MCF 10A (cell line): ENCODE measurements around the gene HSF2. TPM values are rescaled to one million over a fixed set of nuclear protein-coding genes. Genes with fewer than 3 reads are reported as not detected.

ENCODE experiments used
- BruUV-seq: library from RNA; stranded (reverse); fragments of 400-500 nt; replicated peaks from 2 replicates; lab custom pipeline; 2021; lab: Mats Ljungman, UMichigan
- CTCF ChIA-PET: fragments of 300-600 bp; sonication (Branson Sonifier 250); formaldehyde crosslinking; extraction: SDS; loops from one replicate; lab custom pipeline; 2021; ENCODE audit warnings: antibody characterized with exemption, inconsistent platforms; lab: Yijun Ruan, JAX
- POLR2A ChIA-PET: fragments of 300-600, 350-650 bp; sonication (Branson Sonifier 250); formaldehyde crosslinking; extraction: SDS; loops from one replicate; lab custom pipeline; 2020; ENCODE audit warnings: antibody characterized with exemption, inconsistent platforms; lab: Yijun Ruan, JAX
- DNase-seq: peaks from one replicate; pipeline ENCODE4 v3.0.0-alpha.2; 2018; ENCODE audit not compliant: unreplicated experiment
- H3K27ac Mint-ChIP-seq: one replicate; pipeline ENCODE4 v1.8.0; 2022; ENCODE audit warnings: mild to moderate bottlenecking, low read depth, mixed read lengths; ENCODE audit not compliant: unreplicated experiment
- H3K27me3 Mint-ChIP-seq: one replicate; pipeline ENCODE4 v1.8.0; 2022; ENCODE audit warnings: mixed read lengths; ENCODE audit not compliant: insufficient read depth, unreplicated experiment
- H3K36me3 Mint-ChIP-seq: one replicate; pipeline ENCODE4 v1.8.0; 2022; ENCODE audit warnings: mild to moderate bottlenecking, moderate library complexity, mixed read lengths; ENCODE audit not compliant: insufficient read depth, unreplicated experiment
- H3K4me1 Mint-ChIP-seq: one replicate; pipeline ENCODE4 v1.8.0; 2022; ENCODE audit warnings: mixed read lengths; ENCODE audit not compliant: insufficient read depth, unreplicated experiment
- H3K4me3 Mint-ChIP-seq: one replicate; pipeline ENCODE4 v1.8.0; 2022; ENCODE audit warnings: mild to moderate bottlenecking, moderate library complexity, mixed read lengths; ENCODE audit not compliant: unreplicated experiment
- H3K9me3 Mint-ChIP-seq: one replicate; pipeline ENCODE4 v1.8.0; 2022; ENCODE audit warnings: mixed read lengths; ENCODE audit not compliant: unreplicated experiment
- intact Hi-C: fragments of 100-400 bp; cut with micrococcal nuclease; formaldehyde crosslinking; loops from 2 replicates; pipeline ENCODE4 v1.14.1; 2022
- total RNA-seq: library from RNA; stranded (reverse); gene quantifications from 2 replicates; pipeline ENCODE4 v1.2.3, GENCODE V29; 2022
- TF ChIP-seq, protein P1 (sequence below): fragments of 200-600 bp; IDR thresholded peaks from one replicate; pipeline ENCODE4 v1.8.0; 2022; ENCODE audit warnings: antibody characterized with exemption, mild to moderate bottlenecking; ENCODE audit not compliant: unreplicated experiment

The HSF2 gene
- total RNA-seq, 1 experiment from 2014 or later, result 8.6 TPM

DNA sequence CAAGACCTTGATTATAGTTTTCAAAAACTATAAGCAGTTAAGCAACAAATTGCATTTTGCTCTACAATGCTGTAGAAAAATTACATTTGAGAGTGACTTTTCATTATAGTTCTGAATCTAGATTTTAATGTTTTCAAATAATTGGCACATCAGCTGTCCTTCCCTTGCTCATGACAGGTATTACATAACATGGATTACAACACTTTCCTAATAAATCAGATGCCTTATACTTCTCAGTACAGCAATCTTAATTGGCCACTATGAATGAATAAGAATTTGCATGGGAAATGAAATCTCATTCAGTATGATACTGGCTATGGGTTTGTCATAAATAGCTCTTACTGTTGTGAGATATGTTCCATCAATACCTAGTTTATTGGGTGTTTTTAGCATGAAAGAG, 29.9 kb downstream of the HSF2 start:
- DNase-seq, result peak; percentile 5
- H3K27me3 Mint-ChIP-seq, result no peaks in the 10 kb centered on the region
- H3K9me3 Mint-ChIP-seq, result no peaks in the 10 kb centered on the region
- no peaks in the 10 kb centered on the region for H3K4me1 Mint-ChIP-seq
- no TSS peak for BruUV-seq
- no peak overlapping the region for H3K4me3 Mint-ChIP-seq
- TF ChIP-seq, protein P1, sequence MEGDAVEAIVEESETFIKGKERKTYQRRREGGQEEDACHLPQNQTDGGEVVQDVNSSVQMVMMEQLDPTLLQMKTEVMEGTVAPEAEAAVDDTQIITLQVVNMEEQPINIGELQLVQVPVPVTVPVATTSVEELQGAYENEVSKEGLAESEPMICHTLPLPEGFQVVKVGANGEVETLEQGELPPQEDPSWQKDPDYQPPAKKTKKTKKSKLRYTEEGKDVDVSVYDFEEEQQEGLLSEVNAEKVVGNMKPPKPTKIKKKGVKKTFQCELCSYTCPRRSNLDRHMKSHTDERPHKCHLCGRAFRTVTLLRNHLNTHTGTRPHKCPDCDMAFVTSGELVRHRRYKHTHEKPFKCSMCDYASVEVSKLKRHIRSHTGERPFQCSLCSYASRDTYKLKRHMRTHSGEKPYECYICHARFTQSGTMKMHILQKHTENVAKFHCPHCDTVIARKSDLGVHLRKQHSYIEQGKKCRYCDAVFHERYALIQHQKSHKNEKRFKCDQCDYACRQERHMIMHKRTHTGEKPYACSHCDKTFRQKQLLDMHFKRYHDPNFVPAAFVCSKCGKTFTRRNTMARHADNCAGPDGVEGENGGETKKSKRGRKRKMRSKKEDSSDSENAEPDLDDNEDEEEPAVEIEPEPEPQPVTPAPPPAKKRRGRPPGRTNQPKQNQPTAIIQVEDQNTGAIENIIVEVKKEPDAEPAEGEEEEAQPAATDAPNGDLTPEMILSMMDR, result no peak
- peaks cover 48% of the 10 kb centered on the region for H3K36me3 Mint-ChIP-seq
- ChIA-PET POLR2A (interaction anchor here (1.0 kb wide), 1 partner anchor 30 kb away, joined by 4 read pairs; the partner anchor contains the start of gene HSF2), CTCF (no interaction called here)
- intact Hi-C loops, result no loop called here
- no peak overlapping the region for H3K27ac Mint-ChIP-seq

DNA sequence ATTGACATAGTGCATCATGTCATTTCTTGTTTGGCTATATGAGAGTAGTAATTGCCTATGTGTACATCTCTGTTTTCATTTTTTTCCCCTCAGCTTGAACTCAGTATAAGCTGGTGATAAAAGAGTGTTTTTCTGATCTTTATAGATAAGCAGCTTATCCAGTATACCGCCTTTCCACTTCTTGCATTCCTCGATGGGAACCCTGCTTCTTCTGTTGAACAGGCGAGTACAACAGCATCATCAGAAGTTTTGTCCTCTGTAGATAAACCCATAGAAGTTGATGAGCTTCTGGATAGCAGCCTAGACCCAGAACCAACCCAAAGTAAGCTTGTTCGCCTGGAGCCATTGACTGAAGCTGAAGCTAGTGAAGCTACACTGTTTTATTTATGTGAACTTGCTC, 32.3 kb downstream of the HSF2 start:
- no peak overlapping the region for H3K27ac Mint-ChIP-seq
- ChIA-PET POLR2A (interaction anchor here (1.8 kb wide), 1 partner anchor 40 kb away, joined by 4 read pairs; the partner anchor contains the start of gene SERINC1), CTCF (interaction anchor here (0.6 to 2.3 kb wide), 2 partner anchors 70 to 98 kb away, joined by 3 to 11 read pairs; no protein-coding TSS in a partner anchor)
- H3K4me3 Mint-ChIP-seq, result no peak overlapping the region
- no TSS peak for BruUV-seq
- no peaks in the 10 kb centered on the region for H3K9me3 Mint-ChIP-seq
- TF ChIP-seq, protein P1, result no peak
- no peak for DNase-seq
- no peaks in the 10 kb centered on the region for H3K27me3 Mint-ChIP-seq
- peaks cover 46% of the 10 kb centered on the region for H3K36me3 Mint-ChIP-seq
- H3K4me1 Mint-ChIP-seq, result no peaks in the 10 kb centered on the region
- intact Hi-C loops, result no loop called here

DNA sequence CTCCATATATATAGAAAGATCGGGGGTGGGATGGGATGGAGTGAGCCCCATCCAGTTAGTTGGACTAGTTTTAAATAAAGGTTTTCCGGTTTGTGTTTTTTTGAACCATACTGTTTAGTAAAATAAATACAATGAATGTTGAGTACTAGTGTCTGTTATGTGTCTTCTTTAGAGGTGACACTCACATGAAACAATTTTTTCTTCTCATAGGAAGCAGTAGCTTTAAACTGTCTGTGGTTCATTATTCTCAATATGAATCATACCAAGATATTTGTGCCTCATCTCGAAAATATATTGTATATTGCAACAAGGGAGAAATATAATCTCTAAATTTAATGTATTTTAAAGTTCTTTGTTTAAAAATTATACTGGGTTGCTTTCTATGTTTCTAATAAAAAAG, 33.4 kb downstream of the HSF2 start:
- Mint-ChIP-seq H3K27me3 (no peaks in the 10 kb centered on the region), H3K36me3 (peaks cover 50% of the 10 kb centered on the region), H3K4me3 (no peak overlapping the region), H3K4me1 (no peaks in the 10 kb centered on the region), H3K27ac (no peak overlapping the region), H3K9me3 (no peaks in the 10 kb centered on the region)
- BruUV-seq, result no TSS peak
- no peak for DNase-seq
- intact Hi-C loops, result no loop called here
- TF ChIP-seq, protein P1, result no peak
- POLR2A ChIA-PET, result interaction anchor here (1.0 to 1.2 kb wide), 2 partner anchors 17 to 34 kb away, joined by 3 read pairs; partner anchors contain the start of gene HSF2
- CTCF ChIA-PET, result interaction anchor here (2.3 kb wide), 1 partner anchor 97 kb away, joined by 11 read pairs; no protein-coding TSS in a partner anchor

DNA sequence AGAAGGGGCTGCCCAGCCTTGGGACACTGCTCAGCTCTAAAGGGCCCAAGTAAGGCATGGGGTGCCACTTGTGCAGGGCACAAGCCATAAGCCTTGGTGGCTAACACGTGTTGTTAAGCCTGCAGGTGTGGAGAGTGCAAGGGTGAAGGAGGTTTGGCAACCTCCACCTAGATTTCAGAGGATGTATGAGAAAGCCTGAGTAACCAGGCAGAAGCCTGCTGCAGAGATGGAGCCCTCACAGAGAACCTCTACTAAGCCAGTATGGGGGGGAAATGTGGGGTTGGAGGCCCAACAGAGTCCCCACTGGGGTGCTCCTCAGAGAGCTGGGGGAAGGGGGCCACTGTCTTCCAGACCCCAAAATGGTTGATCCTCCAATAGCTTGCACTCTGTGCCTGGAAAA, 39.5 kb downstream of the HSF2 start:
- ChIA-PET CTCF (no interaction called here), POLR2A (interaction anchor here (1.3 kb wide), 1 partner anchor 32 kb away, joined by 3 read pairs; the partner anchor contains the start of gene SERINC1)
- peaks cover 4% of the 10 kb centered on the region for H3K9me3 Mint-ChIP-seq
- intact Hi-C loops, result no loop called here
- TF ChIP-seq, protein P1, result no peak
- no peaks in the 10 kb centered on the region for H3K4me1 Mint-ChIP-seq
- H3K27ac Mint-ChIP-seq, result no peak overlapping the region
- no TSS peak for BruUV-seq
- peaks cover 50% of the 10 kb centered on the region for H3K36me3 Mint-ChIP-seq
- no peak for DNase-seq
- H3K27me3 Mint-ChIP-seq, result no peaks in the 10 kb centered on the region
- H3K4me3 Mint-ChIP-seq, result no peak overlapping the region
